Uterus (tissue), 2 donors: ENCODE results near the gene PWP1.

ENCODE experiments used
- CTCF ChIP-seq, 4 experiments: fragments of 200-600 bp in 2 of 4; fragments of 450-650 bp in 2 of 4; sonication (generic) in 2 of 4; IDR thresholded peaks; one replicate each; pipeline ENCODE4 v1.5.1; 2016 to 2019; ENCODE audit warnings: antibody characterized with exemption in 4 of 4, mild to moderate bottlenecking in 2 of 4, moderate library complexity in 1 of 4
- POLR2A ChIP-seq, 2 donors: fragments of 450-650 bp; IDR thresholded peaks; one replicate each; pipeline ENCODE4 v1.6.1; 2016; ENCODE audit warnings: antibody characterized with exemption in 2 of 2, mild to moderate bottlenecking in 1 of 2, moderate library complexity in 1 of 2

- no peak for TF ChIP-seq CTCF (IDR thresholded peaks at IDR 0.05)
- TF ChIP-seq POLR2A (IDR thresholded peaks at IDR 0.05) = no peak
Observed at GRCh38 chr12:107669946-107670345, 15.7 kb upstream of the PWP1 start.
